K562 (cell line): ENCODE measurements around the gene TCEANC. TPM values are rescaled to one million over a fixed set of nuclear protein-coding genes. Genes with fewer than 3 reads are reported as not detected.
A peak's percentile ranks its signal among the peaks of the same experiment; 100 is the strongest.

ENCODE experiments used
- ATAC-seq: fragments of 200-7000 bp; cut with Tn5 transposase; 3 replicates; pipeline ENCODE4 v1.9.1; 2020; ENCODE audit warnings: moderate library complexity
- BruUV-seq: library from RNA; stranded (reverse); fragments of 400-500 nt; replicated peaks from 2 replicates; lab custom pipeline; 2021; lab: Mats Ljungman, UMichigan
- CTCF ChIA-PET: fragments of 300-600 bp; formaldehyde crosslinking; extraction: SDS; loops from one replicate; lab custom pipeline; 2021; ENCODE audit warnings: low intra/inter-chr PET ratio; lab: Yijun Ruan, JAX
- POLR2A ChIA-PET: fragments of 300-600, 350-650 bp; sonication (Branson Sonifier 250); formaldehyde crosslinking; extraction: SDS; loops from one replicate; lab custom pipeline; 2021; ENCODE audit warnings: antibody characterized with exemption, inconsistent platforms; lab: Yijun Ruan, JAX
- DNase-seq, 4 experiments: peaks; one replicate each; pipeline versions ENCODE4 v3.0.0 to v3.0.0-alpha.2; 2011 to 2018; ENCODE audit warnings: low spot score in 3 of 4, mixed read lengths in 3 of 4; ENCODE audit errors: extremely low read depth in 1 of 4
- FAIRE-seq: peaks from 2 replicates; lab custom pipeline; 2011; peaks lifted over from hg19 to GRCh38; lab: Jason Lieb, UNC
- H2AFZ ChIP-seq: 2 replicates; pipeline ENCODE4 v1.6.0; 2011; ENCODE audit warnings: low read depth, low read length, control low read depth, inconsistent platforms
- H3K27ac ChIP-seq: fragments of 200-600 bp; 3 replicates; pipeline ENCODE4 v1.8.0; 2011; ENCODE audit warnings: low read depth, mild to moderate bottlenecking, control low read depth, inconsistent platforms, low read length, moderate library complexity, mixed read lengths; ENCODE audit errors: extremely low read depth
- H3K27me3 ChIP-seq, 2 experiments: fragments of 300-600 bp in 1 of 2; 2 replicates in 1 of 2; 3 replicates in 1 of 2; pipeline versions ENCODE4 v1.6.0 to v1.8.0; 2011; ENCODE audit warnings: inconsistent platforms in 2 of 2, low read length in 2 of 2, mild to moderate bottlenecking in 1 of 2, mixed read lengths in 1 of 2, moderate library complexity in 1 of 2; ENCODE audit not compliant: control insufficient read depth in 2 of 2, insufficient read depth in 2 of 2
- H3K36me3 ChIP-seq: fragments of 300-600 bp; 3 replicates; pipeline ENCODE4 v1.8.0; 2011; ENCODE audit warnings: mild to moderate bottlenecking, low read length, inconsistent platforms; ENCODE audit not compliant: control insufficient read depth, insufficient read depth
- H3K4me1 ChIP-seq, 2 experiments: fragments of 200-600 bp in 1 of 2; replicated peaks in 1 of 2; 2 replicates in 1 of 2; 3 replicates in 1 of 2; pipeline versions ENCODE4 v1.5.1 to v1.8.0; 2011; ENCODE audit warnings: inconsistent platforms in 2 of 2, low read length in 2 of 2, mild to moderate bottlenecking in 1 of 2, mixed read lengths in 1 of 2, moderate library complexity in 1 of 2; ENCODE audit not compliant: control insufficient read depth in 2 of 2, insufficient read depth in 2 of 2
- H3K4me2 ChIP-seq: 2 replicates; pipeline ENCODE4 v1.6.1; 2011; ENCODE audit warnings: low read length, control low read depth, inconsistent platforms, mixed read lengths; ENCODE audit not compliant: insufficient read depth
- H3K4me3 ChIP-seq: fragments of 200-600 bp; sonication (generic), shearing (Covaris generic); 2 replicates; pipeline ENCODE4 v1.5.1; 2016; ENCODE audit warnings: control low read depth, inconsistent platforms
- H3K79me2 ChIP-seq: fragments of 200-600 bp; 3 replicates; pipeline ENCODE4 v1.8.0; 2011; ENCODE audit warnings: low read length, inconsistent platforms; ENCODE audit not compliant: control insufficient read depth, insufficient read depth
- H3K9ac ChIP-seq, 2 experiments: 2 replicates each; pipeline versions ENCODE4 v1.6.0 to v1.6.1; 2011; ENCODE audit warnings: low read depth in 2 of 2, low read length in 2 of 2, control low read depth in 1 of 2, inconsistent platforms in 1 of 2, mild to moderate bottlenecking in 1 of 2, mixed read lengths in 1 of 2; ENCODE audit not compliant: insufficient read depth in 1 of 2
- H3K9me1 ChIP-seq: one replicate; pipeline ENCODE4 v1.6.0; 2011; ENCODE audit warnings: inconsistent platforms, mild to moderate bottlenecking, low read length, moderate library complexity; ENCODE audit not compliant: control insufficient read depth, insufficient read depth
- H3K9me3 ChIP-seq: replicated peaks from 2 replicates; pipeline ENCODE4 v1.5.1; 2011; ENCODE audit warnings: low read depth, low read length, inconsistent platforms; ENCODE audit not compliant: control insufficient read depth, insufficient read depth
- H4K20me1 ChIP-seq: replicated peaks from 2 replicates; pipeline ENCODE4 v1.6.1; 2011; ENCODE audit warnings: low read length, inconsistent platforms, mixed read lengths; ENCODE audit not compliant: control insufficient read depth, insufficient read depth
- BRD9 ChIP-seq: fragments of 450-650 bp; IDR thresholded peaks from 2 replicates; pipeline ENCODE4 v1.6.1; 2018; ENCODE audit warnings: low read depth; ENCODE audit not compliant: partially characterized antibody
- CEBPG ChIP-seq, 3 experiments: fragments of 200-800 bp in 1 of 3; sonication (Bioruptor generic) in 1 of 3; sonication (generic) in 1 of 3; formaldehyde crosslinking in 1 of 3; IDR thresholded peaks in 2 of 3; conservative IDR thresholded peaks in 1 of 3; 2 replicates each; pipeline versions ENCODE4 v1.6.1 to v1.8.0; 2016 to 2022; ENCODE audit warnings: missing compliant biosample characterization in 2 of 3, missing genetic modification characterization in 2 of 3, mild to moderate bottlenecking in 1 of 3, missing genetic modification reagents in 1 of 3
- GABPA ChIP-seq: fragments of 200-800 bp; sonication (Bioruptor generic); conservative IDR thresholded peaks from 2 replicates; pipeline ENCODE4 v1.6.1; 2016; ENCODE audit warnings: low read depth, missing genetic modification characterization, missing compliant biosample characterization
- WGBS: fragments of 100-300 bp; shearing (Covaris generic); methylation state at CpG from one replicate; pipeline ENCODE4 v1.1.6; 2016; ENCODE audit warnings: low coverage, mixed read lengths; ENCODE audit not compliant: insufficient coverage; ENCODE audit errors: missing lambda C conversion rate; 5-methylcytosine and 5-hydroxymethylcytosine counted together
- in situ Hi-C: fragments of 300-500 bp; cut with MboI; formaldehyde crosslinking; loops from 4 replicates; pipeline ENCODE4 v1.15.0; 2018; ENCODE audit warnings: inconsistent platforms, mixed read lengths
- intact Hi-C: fragments of 100-400 bp; cut with micrococcal nuclease; formaldehyde crosslinking; loops from 2 replicates; pipeline ENCODE4 v1.14.2; 2022
- polyA plus RNA-seq, 8 experiments: library from polyadenylated mRNA; depleted of rRNA in 4 of 8; stranded (reverse) in 5 of 8; unstranded in 3 of 8; fragments of >200 nt; fragmentation: Nextera tagmentation in 2 of 8; fragmentation: Illumina TruSeq in 1 of 8; extraction: Ambion mirVana in 2 of 8; extraction: Trizol in 1 of 8; gene quantifications; 2 replicates each; pipeline versions ENCODE4 v1.2.1 to v1.2.3, GENCODE V29; 2011 to 2014; ENCODE audit warnings: inconsistent platforms in 1 of 8, missing spikeins in 1 of 8
- total RNA-seq, 7 experiments: library from RNA; depleted of rRNA in 6 of 7; stranded (reverse); fragments of >200 nt in 6 of 7; fragmentation: Illumina TruSeq in 2 of 7; extraction: Trizol in 2 of 7; gene quantifications; 2 replicates each; pipeline versions ENCODE4 v1.2.1 to v1.2.3, GENCODE V29; 2011 to 2021; ENCODE audit warnings: low replicate concordance in 1 of 7

Gene TCEANC
- total and polyA plus RNA-seq, 9 of the 15 experiments (the other 6 are each of a cell fraction or from before 2014, with no cell fraction given) = 1.2 to 2.8 (median 2.0) TPM

GRCh38 chrX:13659063-13659462 lies 6.1 kb downstream of the TCEANC start:
- ChIA-PET CTCF (interaction anchor here (1.5 to 2.3 kb wide), 2 partner anchors 89 to 373 kb away, joined by 6 to 19 read pairs; no protein-coding TSS in a partner anchor), POLR2A (interaction anchor here (1.0 kb wide), 1 partner anchor 10 kb away, joined by 6 read pairs; no protein-coding TSS in a partner anchor)
- Histone ChIP-seq H3K4me2 (no peak overlapping the region), H4K20me1 (no peaks in the 10 kb centered on the region), H2AFZ (peak overlapping the region; percentile 22; the same call in 1 of the 2 replicates), H3K9me1 (no peaks in the 10 kb centered on the region), H3K9me3 (no peaks in the 10 kb centered on the region), H3K4me1 (peaks cover 0 to 3% of the 10 kb centered on the region in 2 experiments; a peak in 2 of 5 replicates), H3K27me3 (no peaks in the 10 kb centered on the region), H3K9ac (no peak overlapping the region), H3K4me3 (no peak overlapping the region), H3K79me2 (peaks cover 11% of the 10 kb centered on the region), H3K27ac (no peak overlapping the region), H3K36me3 (peaks cover 13% of the 10 kb centered on the region; the same call in 2 of the 3 replicates)
- DNase-seq (no peak), FAIRE-seq (no peak), ATAC-seq (no peak)
- intact Hi-C loops (loop anchor here (2.0 kb wide), 1 partner anchor 32 kb away; no protein-coding TSS in a partner anchor), in situ Hi-C loops (loop anchor here (25.0 kb wide), 1 partner anchor 697 kb away; no protein-coding TSS in a partner anchor)
- WGBS = 38% methylated on average over 6 of the region's 6 CpGs
- no TSS peak for BruUV-seq
- TF ChIP-seq CEBPG (CRISPR knock-in tag; IDR thresholded peaks at IDR 0.05) = no peak
- TF ChIP-seq CEBPG (tag; conservative IDR thresholded peaks at IDR 0.05 in 1 of 2, IDR thresholded peaks at IDR 0.05 in 1 of 2) = 0 out of 4 replicates have a peak, but pooled peaks of 1 of the 2 experiments have one; percentile 22
- no peak for TF ChIP-seq GABPA (tag)
- TF ChIP-seq BRD9 = no peak
